Glutamatergic neuron (in vitro differentiated cells): ENCODE results near the gene NAA15. TPM values are rescaled to one million over a fixed set of nuclear protein-coding genes. Genes with fewer than 3 reads are reported as not detected.
"Not testable (repeated sequence)": the region's sequence is repeated elsewhere in the genome, so short reads cannot be mapped to it uniquely, and the experiment has no call there.

Source experiments
- DNase-seq: peaks from one replicate; pipeline ENCODE4 v3.0.0; 2022
- H3K27ac Mint-ChIP-seq: one replicate; pipeline ENCODE4 v1.8.0; 2020; ENCODE audit warnings: mild to moderate bottlenecking, mixed read lengths, inconsistent platforms; ENCODE audit not compliant: unreplicated experiment
- H3K27me3 Mint-ChIP-seq: one replicate; pipeline ENCODE4 v1.8.0; 2020; ENCODE audit warnings: mild to moderate bottlenecking, moderate library complexity, mixed read lengths, inconsistent platforms; ENCODE audit not compliant: unreplicated experiment
- H3K36me3 Mint-ChIP-seq: one replicate; pipeline ENCODE4 v1.8.0; 2020; ENCODE audit warnings: mild to moderate bottlenecking, mixed read lengths, inconsistent platforms; ENCODE audit not compliant: unreplicated experiment
- H3K4me1 Mint-ChIP-seq: one replicate; pipeline ENCODE4 v1.8.0; 2020; ENCODE audit warnings: mild to moderate bottlenecking, low read depth, mixed read lengths, inconsistent platforms; ENCODE audit not compliant: unreplicated experiment
- H3K4me3 Mint-ChIP-seq: one replicate; pipeline ENCODE4 v1.8.0; 2020; ENCODE audit warnings: mild to moderate bottlenecking, mixed read lengths, inconsistent platforms; ENCODE audit not compliant: unreplicated experiment
- H3K9me3 Mint-ChIP-seq: one replicate; pipeline ENCODE4 v1.8.0; 2020; ENCODE audit warnings: mild to moderate bottlenecking, moderate library complexity, mixed read lengths, inconsistent platforms; ENCODE audit not compliant: unreplicated experiment
- CTCF ChIP-seq: fragments of 200-600 bp; sonication (generic); IDR thresholded peaks from one replicate; pipeline ENCODE4 v1.5.0; 2021; ENCODE audit not compliant: partially characterized antibody, unreplicated experiment
- total RNA-seq: library from RNA; stranded (reverse); fragmentation: NEBNext Ultra II Directional; extraction: Animal tissue kit (Norgen Biotek cat#: 25700); gene quantifications from one replicate; pipeline ENCODE4 v1.2.1, GENCODE V29; 2021; ENCODE audit not compliant: unreplicated experiment

The NAA15 gene
- total RNA-seq, 1 donor from 2014 or later = 44.9 TPM

GRCh38 chr4:139441029-139441428, 139.7 kb downstream of the NAA15 start:
- H3K4me3 Mint-ChIP-seq = no peak overlapping the region
- H3K27me3 Mint-ChIP-seq = no peaks in the 10 kb centered on the region
- H3K27ac Mint-ChIP-seq = no peak overlapping the region
- peaks cover 7% of the 10 kb centered on the region for H3K9me3 Mint-ChIP-seq
- H3K36me3 Mint-ChIP-seq = peaks cover 25% of the 10 kb centered on the region
- no peaks in the 10 kb centered on the region for H3K4me1 Mint-ChIP-seq
- no peak for TF ChIP-seq CTCF
- DNase-seq = no peak

- TF ChIP-seq CTCF = no peak
- Mint-ChIP-seq H3K4me3 (no peak overlapping the region), H3K4me1 (no peaks in the 10 kb centered on the region), H3K9me3 (peaks cover 12% of the 10 kb centered on the region), H3K36me3 (peaks cover 31% of the 10 kb centered on the region), H3K27ac (no peak overlapping the region), H3K27me3 (no peaks in the 10 kb centered on the region)
- no peak for DNase-seq
Measured at GRCh38 chr4:139443661-139444060, 142.4 kb downstream of the NAA15 start.

GRCh38 chr4:139444881-139445280, 143.6 kb downstream of the NAA15 start:
- H3K9me3 Mint-ChIP-seq, H3K27ac Mint-ChIP-seq, DNase-seq, H3K27me3 Mint-ChIP-seq, H3K4me3 Mint-ChIP-seq, H3K4me1 Mint-ChIP-seq: not testable (repeated sequence)
- peaks cover 32% of the 10 kb centered on the region for H3K36me3 Mint-ChIP-seq

- DNase-seq, H3K27me3 Mint-ChIP-seq, H3K4me1 Mint-ChIP-seq, H3K4me3 Mint-ChIP-seq, H3K27ac Mint-ChIP-seq: not testable (repeated sequence)
- peaks cover 11% of the 10 kb centered on the region for H3K9me3 Mint-ChIP-seq
- H3K36me3 Mint-ChIP-seq = peaks cover 25% of the 10 kb centered on the region
Measured at GRCh38 chr4:139447078-139447477, 145.8 kb downstream of the NAA15 start.

GRCh38 chr4:139450586-139450985, 149.3 kb downstream of the NAA15 start:
- Mint-ChIP-seq H3K27me3 (no peaks in the 10 kb centered on the region), H3K36me3 (peaks cover 17% of the 10 kb centered on the region)
- TF ChIP-seq CTCF = no peak

GRCh38 chr4:139451997-139452396, 150.7 kb downstream of the NAA15 start:
- Mint-ChIP-seq H3K4me3 (peak overlapping the region; percentile 98), H3K27ac (no peak overlapping the region), H3K36me3 (peaks cover 11% of the 10 kb centered on the region), H3K4me1 (peaks cover 13% of the 10 kb centered on the region), H3K27me3 (no peaks in the 10 kb centered on the region), H3K9me3 (peaks cover 18% of the 10 kb centered on the region)
- no peak for DNase-seq
- no peak for TF ChIP-seq CTCF

More at GRCh38 chr4:139450586-139450985, 149.3 kb downstream of the NAA15 start:
- Mint-ChIP-seq H3K4me1 (peaks cover 8% of the 10 kb centered on the region), H3K4me3 (no peak overlapping the region), H3K27ac (no peak overlapping the region), H3K9me3 (peaks cover 21% of the 10 kb centered on the region)
- DNase-seq = no peak
